Measurements from ENCODE around the gene NEDD9. TPM values are rescaled to one million over a fixed set of nuclear protein-coding genes. Genes with fewer than 3 reads are reported as not detected.
A peak's percentile ranks its signal among the peaks of the same experiment; 100 is the strongest.

The NEDD9 gene
- total RNA-seq, 6 donors from 2014 or later = 122 to 334 (median 173) TPM

- TF ChIP-seq POLR2AphosphoS5 (IDR thresholded peaks at IDR 0.05) (no peak), CTCF (IDR thresholded peaks at IDR 0.05) (no peak), POLR2A (IDR thresholded peaks at IDR 0.05) (no peak), EP300 (IDR thresholded peaks at IDR 0.05) (no peak)
- Histone ChIP-seq H3K27ac (no peak overlapping the region), H3K9me3 (no peaks in the 10 kb centered on the region), H3K4me3 (no peak overlapping the region), H3K27me3 (no peaks in the 10 kb centered on the region), H3K4me1 (peaks cover 12 to 29% (median 19%) of the 10 kb centered on the region in 4 donors), H3K36me3 (peaks cover 0 to 8% (median 0%) of the 10 kb centered on the region in 4 donors)
- WGBS, 2 donors = 61 to 63% methylated on average over 9 of the region's 9 CpGs
- ATAC-seq (ENCODE audit: low FRiP score in 2 of 2) = no peak
- no peak for DNase-seq
Observed at GRCh38 chr6:11245381-11246256, 13.2 kb upstream of the NEDD9 start.

DNA sequence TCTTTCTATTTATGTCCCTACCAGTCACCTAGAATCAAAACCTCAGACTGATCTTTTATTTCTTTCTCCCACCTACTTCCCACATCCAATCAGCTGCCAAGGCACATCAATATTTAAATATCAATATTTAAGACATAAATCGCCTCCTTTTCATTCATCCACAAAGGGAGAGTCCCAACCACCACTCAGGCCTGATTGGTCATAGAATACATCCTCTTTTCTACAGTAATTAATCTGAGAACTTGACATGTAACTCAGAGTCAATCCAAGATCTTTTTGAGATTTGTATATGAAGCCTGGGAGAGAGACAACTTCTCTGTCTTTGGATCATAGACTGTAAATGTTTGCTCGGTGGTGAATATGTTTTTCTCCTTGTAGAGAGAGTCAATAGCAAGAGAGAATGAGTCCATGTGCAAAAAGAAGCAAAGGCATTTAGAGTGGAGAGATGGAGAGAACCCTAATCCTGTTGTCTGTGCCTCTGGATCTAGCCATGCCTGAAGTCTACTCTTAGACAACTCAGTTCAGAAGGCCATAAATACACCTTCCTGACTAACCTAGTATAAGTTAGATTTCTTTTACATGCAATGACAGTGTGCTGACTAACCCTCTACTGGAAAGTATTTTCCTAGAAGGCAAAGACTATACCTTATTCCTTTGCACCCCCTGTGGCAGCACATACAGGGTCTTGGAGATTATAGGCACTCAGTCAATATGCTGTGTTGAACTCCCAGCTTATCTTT lies 12.1 kb upstream of the NEDD9 start:
- ATAC-seq (ENCODE audit: low FRiP score in 2 of 2) (no peak), DNase-seq (no peak)
- H3K36me3 ChIP-seq = peaks cover 0 to 8% (median 0%) of the 10 kb centered on the region in 4 donors
- H3K4me3 ChIP-seq = no peak overlapping the region
- no peak overlapping the region for H3K27ac ChIP-seq
- WGBS, 2 donors = 50 to 68% methylated on average over 2 of the region's 2 CpGs
- TF ChIP-seq POLR2AphosphoS5 (IDR thresholded peaks at IDR 0.05) = no peak
- no peak for TF ChIP-seq CTCF (IDR thresholded peaks at IDR 0.05)
- TF ChIP-seq POLR2A (IDR thresholded peaks at IDR 0.05) = no peak
- no peak for TF ChIP-seq EP300 (IDR thresholded peaks at IDR 0.05)
- no peaks in the 10 kb centered on the region for H3K27me3 ChIP-seq
- peaks cover 12 to 28% (median 19%) of the 10 kb centered on the region in 4 donors for H3K4me1 ChIP-seq
- no peaks in the 10 kb centered on the region for H3K9me3 ChIP-seq

- Histone ChIP-seq H3K36me3 (peaks cover 0 to 2% (median 0%) of the 10 kb centered on the region in 4 donors), H3K4me3 (no peak overlapping the region), H3K4me1 (peaks cover 12 to 28% (median 19%) of the 10 kb centered on the region in 4 donors), H3K27me3 (no peaks in the 10 kb centered on the region), H3K9me3 (no peaks in the 10 kb centered on the region), H3K27ac (no peak overlapping the region)
- DNase-seq (no peak), ATAC-seq (ENCODE audit: low FRiP score in 2 of 2) (no peak)
- no peak for TF ChIP-seq POLR2AphosphoS5 (IDR thresholded peaks at IDR 0.05)
- TF ChIP-seq POLR2A (IDR thresholded peaks at IDR 0.05) = no peak
- TF ChIP-seq CTCF (IDR thresholded peaks at IDR 0.05) = no peak
- no peak for TF ChIP-seq EP300 (IDR thresholded peaks at IDR 0.05)
- WGBS, 2 donors = 90% methylated on average over 1 of the region's 1 CpG
Observed at GRCh38 chr6:11243861-11244260, 11.4 kb upstream of the NEDD9 start.

GRCh38 chr6:11242711-11243110 lies 10.2 kb upstream of the NEDD9 start:
- Histone ChIP-seq H3K4me1 (peaks cover 12 to 28% (median 19%) of the 10 kb centered on the region in 4 donors), H3K27me3 (no peaks in the 10 kb centered on the region), H3K27ac (peak overlapping the region in 2 of 4 donors; percentile 67 to 73), H3K9me3 (no peaks in the 10 kb centered on the region), H3K36me3 (no peaks in the 10 kb centered on the region), H3K4me3 (no peak overlapping the region)
- DNase-seq (no peak), ATAC-seq (ENCODE audit: low FRiP score in 2 of 2) (no peak)
- TF ChIP-seq POLR2A (IDR thresholded peaks at IDR 0.05) = no peak
- no peak for TF ChIP-seq CTCF (IDR thresholded peaks at IDR 0.05)

Data from upper lobe of left lung (tissue), 6 donors.